Glutamatergic neuron (in vitro differentiated cells): ENCODE results near the gene KRTAP2-3. TPM values are rescaled to one million over a fixed set of nuclear protein-coding genes. Genes with fewer than 3 reads are reported as not detected.

Experiments
- DNase-seq: peaks from one replicate; pipeline ENCODE4 v3.0.0; 2022
- H3K27ac Mint-ChIP-seq: one replicate; pipeline ENCODE4 v1.8.0; 2020; ENCODE audit warnings: mild to moderate bottlenecking, mixed read lengths, inconsistent platforms; ENCODE audit not compliant: unreplicated experiment
- H3K27me3 Mint-ChIP-seq: one replicate; pipeline ENCODE4 v1.8.0; 2020; ENCODE audit warnings: mild to moderate bottlenecking, moderate library complexity, mixed read lengths, inconsistent platforms; ENCODE audit not compliant: unreplicated experiment
- H3K36me3 Mint-ChIP-seq: one replicate; pipeline ENCODE4 v1.8.0; 2020; ENCODE audit warnings: mild to moderate bottlenecking, mixed read lengths, inconsistent platforms; ENCODE audit not compliant: unreplicated experiment
- H3K4me1 Mint-ChIP-seq: one replicate; pipeline ENCODE4 v1.8.0; 2020; ENCODE audit warnings: mild to moderate bottlenecking, low read depth, mixed read lengths, inconsistent platforms; ENCODE audit not compliant: unreplicated experiment
- H3K4me3 Mint-ChIP-seq: one replicate; pipeline ENCODE4 v1.8.0; 2020; ENCODE audit warnings: mild to moderate bottlenecking, mixed read lengths, inconsistent platforms; ENCODE audit not compliant: unreplicated experiment
- H3K9me3 Mint-ChIP-seq: one replicate; pipeline ENCODE4 v1.8.0; 2020; ENCODE audit warnings: mild to moderate bottlenecking, moderate library complexity, mixed read lengths, inconsistent platforms; ENCODE audit not compliant: unreplicated experiment
- total RNA-seq: library from RNA; stranded (reverse); fragmentation: NEBNext Ultra II Directional; extraction: Animal tissue kit (Norgen Biotek cat#: 25700); gene quantifications from one replicate; pipeline ENCODE4 v1.2.1, GENCODE V29; 2021; ENCODE audit not compliant: unreplicated experiment
- TF ChIP-seq, protein P1 (sequence below): fragments of 200-600 bp; sonication (generic); IDR thresholded peaks from one replicate; pipeline ENCODE4 v1.5.0; 2021; ENCODE audit not compliant: partially characterized antibody, unreplicated experiment

The KRTAP2-3 gene
- total RNA-seq, 1 donor from 2014 or later, result not detected

DNA sequence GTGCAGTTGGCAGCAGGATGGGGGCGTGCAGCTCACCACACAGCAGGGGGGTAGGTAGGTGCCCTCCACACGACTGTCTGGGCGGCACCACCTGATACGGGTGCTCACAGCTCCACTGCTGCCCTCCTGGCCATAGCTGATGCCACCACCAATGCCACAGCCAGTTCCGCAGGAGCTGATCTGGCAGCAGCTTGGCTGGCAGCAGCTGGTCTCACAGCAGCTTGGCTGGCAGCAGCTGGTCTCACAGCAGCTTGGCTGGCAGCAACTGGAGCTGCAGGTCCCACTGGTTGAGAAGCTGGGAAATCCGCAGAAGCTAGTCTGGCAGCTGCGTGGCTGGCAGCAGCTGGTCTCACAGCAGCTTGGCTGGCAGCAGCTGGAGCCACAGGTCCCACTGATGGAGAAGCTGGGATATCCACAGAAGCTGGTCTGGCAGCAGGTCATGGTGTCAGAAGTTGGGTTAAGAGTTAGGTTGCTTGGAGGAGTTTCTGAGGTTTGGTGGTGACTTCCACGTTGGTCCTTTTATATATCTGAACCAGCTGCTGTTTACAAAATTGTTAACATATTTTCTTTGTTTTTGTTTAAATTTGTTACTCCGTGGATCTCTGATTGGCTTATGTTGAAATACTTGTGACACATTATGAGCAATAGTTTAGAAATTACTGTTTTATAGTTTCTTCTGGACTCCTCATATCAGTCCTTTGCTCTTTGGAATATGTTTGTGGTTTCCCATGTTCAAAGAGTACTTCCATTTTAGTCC is 33.0 kb downstream of the KRTAP2-3 start, which contains the start of gene KRTAP1-5:
TSS of gene KRTAP1-5 (minus strand) at position 494 of the 757 bp plus-strand sequence. CDS start at position 441, 53 bp downstream.
- no peaks in the 10 kb centered on the region for H3K27me3 Mint-ChIP-seq
- DNase-seq, result peak; percentile 23
- H3K4me1 Mint-ChIP-seq, result no peaks in the 10 kb centered on the region
- no peaks in the 10 kb centered on the region for H3K36me3 Mint-ChIP-seq
- H3K27ac Mint-ChIP-seq, result peak within 1 kb of the TSS; percentile 24
- H3K9me3 Mint-ChIP-seq, result peaks cover 2% of the 10 kb centered on the region
- no peak within 1 kb of the TSS for H3K4me3 Mint-ChIP-seq
- TF ChIP-seq, protein P1, sequence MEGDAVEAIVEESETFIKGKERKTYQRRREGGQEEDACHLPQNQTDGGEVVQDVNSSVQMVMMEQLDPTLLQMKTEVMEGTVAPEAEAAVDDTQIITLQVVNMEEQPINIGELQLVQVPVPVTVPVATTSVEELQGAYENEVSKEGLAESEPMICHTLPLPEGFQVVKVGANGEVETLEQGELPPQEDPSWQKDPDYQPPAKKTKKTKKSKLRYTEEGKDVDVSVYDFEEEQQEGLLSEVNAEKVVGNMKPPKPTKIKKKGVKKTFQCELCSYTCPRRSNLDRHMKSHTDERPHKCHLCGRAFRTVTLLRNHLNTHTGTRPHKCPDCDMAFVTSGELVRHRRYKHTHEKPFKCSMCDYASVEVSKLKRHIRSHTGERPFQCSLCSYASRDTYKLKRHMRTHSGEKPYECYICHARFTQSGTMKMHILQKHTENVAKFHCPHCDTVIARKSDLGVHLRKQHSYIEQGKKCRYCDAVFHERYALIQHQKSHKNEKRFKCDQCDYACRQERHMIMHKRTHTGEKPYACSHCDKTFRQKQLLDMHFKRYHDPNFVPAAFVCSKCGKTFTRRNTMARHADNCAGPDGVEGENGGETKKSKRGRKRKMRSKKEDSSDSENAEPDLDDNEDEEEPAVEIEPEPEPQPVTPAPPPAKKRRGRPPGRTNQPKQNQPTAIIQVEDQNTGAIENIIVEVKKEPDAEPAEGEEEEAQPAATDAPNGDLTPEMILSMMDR, result no peak

DNA sequence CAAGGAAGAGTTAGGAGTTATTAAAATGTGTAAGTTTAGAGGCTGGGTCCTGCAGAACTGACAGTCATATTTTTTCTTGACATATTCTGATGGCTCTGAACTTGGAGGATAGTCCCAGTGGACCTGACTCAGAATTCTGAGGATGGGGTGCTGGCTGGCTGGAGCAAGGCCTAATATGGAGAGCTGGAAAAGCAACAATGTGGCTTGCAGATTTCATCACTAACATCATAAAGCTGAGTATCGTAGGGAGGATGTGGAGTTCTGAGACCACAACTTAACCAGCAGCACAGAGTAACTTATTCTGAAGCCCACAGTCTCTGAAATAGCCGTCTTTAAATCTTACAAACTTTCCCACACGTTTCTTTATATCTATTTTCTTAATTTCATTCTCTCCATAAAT is 35.2 kb downstream of the KRTAP2-3 start:
- Mint-ChIP-seq H3K4me1 (no peaks in the 10 kb centered on the region), H3K27ac (no peak overlapping the region), H3K36me3 (no peaks in the 10 kb centered on the region), H3K9me3 (peaks cover 2% of the 10 kb centered on the region), H3K27me3 (no peaks in the 10 kb centered on the region), H3K4me3 (no peak overlapping the region)
- TF ChIP-seq, protein P1, result no peak
- no peak for DNase-seq

DNA sequence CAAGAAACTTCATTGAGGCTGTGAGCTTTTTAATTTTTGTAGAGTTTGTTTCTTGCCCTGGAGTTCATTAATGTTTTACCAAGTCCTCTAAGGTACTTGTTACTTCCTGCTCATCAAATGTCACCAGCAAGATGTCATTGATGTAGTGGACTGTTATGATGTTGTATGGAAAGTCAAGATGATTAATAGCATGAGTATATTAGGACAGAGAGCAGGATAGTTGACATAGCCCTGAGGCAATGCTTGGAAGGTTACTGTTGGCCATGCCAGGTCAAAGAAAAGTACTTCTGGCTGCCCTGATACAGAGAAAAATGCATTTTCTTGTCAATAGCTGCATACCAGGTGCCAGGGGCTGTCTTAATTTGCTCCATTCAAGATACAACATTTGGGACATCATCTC is 39.6 kb downstream of the KRTAP2-3 start:
- Mint-ChIP-seq H3K4me3 (no peak overlapping the region), H3K27me3 (no peaks in the 10 kb centered on the region), H3K27ac (no peak overlapping the region)

DNA sequence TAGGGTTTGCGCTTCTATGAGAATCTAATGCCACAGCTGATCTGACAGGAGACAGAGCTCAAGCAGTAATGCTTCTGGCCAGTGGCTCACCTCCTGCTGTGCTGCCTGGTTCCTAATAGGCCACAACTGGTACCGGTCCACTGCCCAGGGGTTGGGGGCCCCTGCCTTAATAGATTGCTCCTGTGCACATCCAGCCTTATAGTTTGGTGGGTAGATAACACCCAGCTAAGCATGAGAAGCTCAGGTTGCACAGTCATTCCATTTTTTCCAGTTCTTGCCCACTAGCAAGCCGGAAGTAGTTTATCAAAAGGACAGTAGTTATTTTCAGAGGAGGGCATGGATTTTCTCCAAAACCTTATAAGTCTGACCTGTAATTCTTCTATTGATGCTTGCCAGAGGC is 40.5 kb downstream of the KRTAP2-3 start:
- Mint-ChIP-seq H3K27ac (no peak overlapping the region), H3K27me3 (no peaks in the 10 kb centered on the region), H3K9me3 (no peaks in the 10 kb centered on the region), H3K36me3 (no peaks in the 10 kb centered on the region), H3K4me3 (no peak overlapping the region), H3K4me1 (no peaks in the 10 kb centered on the region)
- no peak for DNase-seq
- TF ChIP-seq, protein P1, result no peak

More for the DNA sequence above, 39.6 kb downstream of the KRTAP2-3 start:
- peaks cover 2% of the 10 kb centered on the region for H3K9me3 Mint-ChIP-seq
- no peak for DNase-seq
- TF ChIP-seq, protein P1, result no peak
- H3K36me3 Mint-ChIP-seq, result no peaks in the 10 kb centered on the region
- no peaks in the 10 kb centered on the region for H3K4me1 Mint-ChIP-seq

DNA sequence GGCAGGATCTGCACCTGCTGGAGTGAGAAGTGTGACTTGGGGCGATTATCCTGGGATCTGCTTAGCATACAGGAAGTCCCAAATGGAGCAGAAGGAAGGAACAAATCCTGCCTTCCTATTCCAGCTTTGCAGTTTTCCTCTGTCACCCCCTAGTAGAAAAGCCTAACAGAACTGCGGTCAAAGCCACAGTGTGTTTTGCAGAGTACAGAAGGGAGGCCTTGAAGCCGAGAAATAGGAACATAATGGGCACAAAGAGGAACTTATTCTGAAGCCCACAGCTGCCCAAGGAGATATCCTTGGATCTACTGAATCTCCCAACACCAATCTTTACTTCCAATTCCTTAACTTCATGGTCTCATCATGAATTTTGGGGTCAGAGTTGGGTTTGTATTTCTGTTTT is 41.4 kb downstream of the KRTAP2-3 start:
- H3K4me1 Mint-ChIP-seq, result peaks cover 2% of the 10 kb centered on the region
- H3K36me3 Mint-ChIP-seq, result no peaks in the 10 kb centered on the region
- DNase-seq, result no peak
- H3K4me3 Mint-ChIP-seq, result no peak overlapping the region
- H3K27me3 Mint-ChIP-seq, result no peaks in the 10 kb centered on the region
- H3K9me3 Mint-ChIP-seq, result no peaks in the 10 kb centered on the region
- TF ChIP-seq, protein P1, result no peak
- H3K27ac Mint-ChIP-seq, result no peak overlapping the region
